Measurements from ENCODE around the gene SHCBP1. TPM values are rescaled to one million over a fixed set of nuclear protein-coding genes. Genes with fewer than 3 reads are reported as not detected.
"Not testable (repeated sequence)": the region's sequence is repeated elsewhere in the genome, so short reads cannot be mapped to it uniquely, and the experiment has no call there.

SHCBP1 gene
- total RNA-seq, 2 donors from 2014 or later, result 32.9 to 54.6 TPM

- Mint-ChIP-seq H3K4me3 (peak overlapping the region; percentile 6), H3K9me3 (peaks cover 10% of the 10 kb centered on the region), H3K27me3 (no peaks in the 10 kb centered on the region), H3K27ac (peak overlapping the region in 1 of 2 donors; percentile 6), H3K4me1 (ENCODE audit: low read depth in 2 of 2) (peaks cover 10 to 22% of the 10 kb centered on the region in 2 donors), H3K36me3 (peaks cover 43% of the 10 kb centered on the region)
- no peak for DNase-seq (ENCODE audit: low spot score)
- ATAC-seq, result peak; percentile 43 to 64
Observed at GRCh38 chr16:46583036-46583435, 38.1 kb downstream of the SHCBP1 start.

GRCh38 chr16:46582313-46582712 is 38.9 kb downstream of the SHCBP1 start:
- Mint-ChIP-seq H3K27ac (no peak overlapping the region), H3K4me3 (no peak overlapping the region), H3K27me3 (no peaks in the 10 kb centered on the region), H3K4me1 (ENCODE audit: low read depth in 2 of 2) (peaks cover 10 to 22% of the 10 kb centered on the region in 2 donors), H3K9me3 (peaks cover 7% of the 10 kb centered on the region), H3K36me3 (peaks cover 37% of the 10 kb centered on the region)
- ATAC-seq (no peak), DNase-seq (ENCODE audit: low spot score) (no peak)

GRCh38 chr16:46577988-46578579 is 43.1 kb downstream of the SHCBP1 start:
- Mint-ChIP-seq H3K27me3 (no peaks in the 10 kb centered on the region), H3K4me1 (ENCODE audit: low read depth in 2 of 2) (peaks cover 11% of the 10 kb centered on the region in 2 donors), H3K27ac (no peak overlapping the region), H3K36me3 (peaks cover 6% of the 10 kb centered on the region), H3K9me3 (no peaks in the 10 kb centered on the region), H3K4me3 (no peak overlapping the region)
- ATAC-seq, result no peak
- DNase-seq (ENCODE audit: low spot score), result no peak

- no peak for ATAC-seq
- H3K36me3 Mint-ChIP-seq, result no peaks in the 10 kb centered on the region
- no peak for DNase-seq (ENCODE audit: low spot score)
- H3K9me3 Mint-ChIP-seq, result no peaks in the 10 kb centered on the region
- H3K27me3 Mint-ChIP-seq, result no peaks in the 10 kb centered on the region
- no peak overlapping the region for H3K27ac Mint-ChIP-seq
- no peak overlapping the region for H3K4me3 Mint-ChIP-seq
- peaks cover 6% of the 10 kb centered on the region in 2 donors for H3K4me1 Mint-ChIP-seq (ENCODE audit: low read depth in 2 of 2)
Observed at GRCh38 chr16:46573834-46574159, 47.4 kb downstream of the SHCBP1 start.

- peaks cover 6% of the 10 kb centered on the region in 2 donors for H3K4me1 Mint-ChIP-seq (ENCODE audit: low read depth in 2 of 2)
- H3K27me3 Mint-ChIP-seq, result no peaks in the 10 kb centered on the region
- H3K27ac Mint-ChIP-seq, result peak overlapping the region in 1 of 2 donors; percentile 6
- no peak for DNase-seq (ENCODE audit: low spot score)
- no peaks in the 10 kb centered on the region for H3K9me3 Mint-ChIP-seq
- H3K36me3 Mint-ChIP-seq, result no peaks in the 10 kb centered on the region
- H3K4me3 Mint-ChIP-seq, result no peak overlapping the region
- no peak for ATAC-seq
Observed at GRCh38 chr16:46573008-46573833, 48.0 kb downstream of the SHCBP1 start.

GRCh38 chr16:46569231-46569735 is 51.9 kb downstream of the SHCBP1 start:
- Mint-ChIP-seq H3K9me3 (no peaks in the 10 kb centered on the region), H3K4me1 (ENCODE audit: low read depth in 2 of 2) (peaks cover 6% of the 10 kb centered on the region in 2 donors), H3K4me3 (no peak overlapping the region), H3K36me3 (no peaks in the 10 kb centered on the region), H3K27ac (no peak overlapping the region), H3K27me3 (no peaks in the 10 kb centered on the region)
- no peak for DNase-seq (ENCODE audit: low spot score)
- ATAC-seq, result peak in 1 of 2 donors; percentile 20

- H3K36me3 Mint-ChIP-seq, result no peaks in the 10 kb centered on the region
- H3K27ac Mint-ChIP-seq, result no peak overlapping the region
- H3K4me3 Mint-ChIP-seq, result no peak overlapping the region
- H3K9me3 Mint-ChIP-seq, result no peaks in the 10 kb centered on the region
- ATAC-seq (peak in 1 of 2 donors; percentile 11), DNase-seq (ENCODE audit: low spot score) (no peak)
- H3K4me1 Mint-ChIP-seq (ENCODE audit: low read depth in 2 of 2), result peaks cover 6% of the 10 kb centered on the region in 2 donors
- H3K27me3 Mint-ChIP-seq, result peaks cover 0 to 2% of the 10 kb centered on the region in 2 donors
Observed at GRCh38 chr16:46568472-46569230, 52.5 kb downstream of the SHCBP1 start.

- DNase-seq (ENCODE audit: low spot score) (no peak), ATAC-seq (no peak)
- H3K27me3 Mint-ChIP-seq, result peaks cover 2 to 7% of the 10 kb centered on the region in 2 donors
- H3K27ac Mint-ChIP-seq, result no peak overlapping the region
- H3K36me3 Mint-ChIP-seq, result no peaks in the 10 kb centered on the region
- H3K4me3 Mint-ChIP-seq, result no peak overlapping the region
- H3K4me1 Mint-ChIP-seq (ENCODE audit: low read depth in 2 of 2), result no peaks in the 10 kb centered on the region
- H3K9me3 Mint-ChIP-seq, result no peaks in the 10 kb centered on the region
Observed at GRCh38 chr16:46562979-46563378, 58.2 kb downstream of the SHCBP1 start.

- DNase-seq (ENCODE audit: low spot score) (no peak), ATAC-seq (no peak)
- peaks cover 7 to 9% of the 10 kb centered on the region in 2 donors for H3K27me3 Mint-ChIP-seq
- no peak overlapping the region for H3K4me3 Mint-ChIP-seq
- H3K4me1 Mint-ChIP-seq (ENCODE audit: low read depth in 2 of 2), result peaks cover 5 to 6% of the 10 kb centered on the region in 2 donors
- no peak overlapping the region for H3K27ac Mint-ChIP-seq
- no peaks in the 10 kb centered on the region for H3K36me3 Mint-ChIP-seq
- no peaks in the 10 kb centered on the region for H3K9me3 Mint-ChIP-seq
Observed at GRCh38 chr16:46558018-46558417, 63.2 kb downstream of the SHCBP1 start.

GRCh38 chr16:46555951-46556350 is 65.2 kb downstream of the SHCBP1 start:
- no peak overlapping the region for H3K27ac Mint-ChIP-seq
- no peak overlapping the region for H3K4me3 Mint-ChIP-seq
- H3K36me3 Mint-ChIP-seq, result no peaks in the 10 kb centered on the region
- H3K4me1 Mint-ChIP-seq (ENCODE audit: low read depth in 2 of 2), result peaks cover 5 to 6% of the 10 kb centered on the region in 2 donors
- H3K9me3 Mint-ChIP-seq, result no peaks in the 10 kb centered on the region
- no peak for DNase-seq (ENCODE audit: low spot score)
- peaks cover 0 to 12% of the 10 kb centered on the region in 2 donors for H3K27me3 Mint-ChIP-seq
- ATAC-seq, result no peak

- ATAC-seq; DNase-seq (ENCODE audit: low spot score); H3K36me3 Mint-ChIP-seq; H3K27ac Mint-ChIP-seq; H3K9me3 Mint-ChIP-seq; H3K4me3 Mint-ChIP-seq; H3K4me1 Mint-ChIP-seq (ENCODE audit: low read depth in 2 of 2): not testable (repeated sequence)
- peaks cover 12 to 15% of the 10 kb centered on the region in 2 donors for H3K27me3 Mint-ChIP-seq
Observed at GRCh38 chr16:46554435-46554834, 66.7 kb downstream of the SHCBP1 start.

GRCh38 chr16:46549477-46549876 is 71.7 kb downstream of the SHCBP1 start:
- DNase-seq (ENCODE audit: low spot score) (no peak), ATAC-seq (no peak)
- Mint-ChIP-seq H3K9me3 (peaks cover 2% of the 10 kb centered on the region), H3K4me1 (ENCODE audit: low read depth in 2 of 2) (no peaks in the 10 kb centered on the region), H3K27ac (no peak overlapping the region), H3K4me3 (no peak overlapping the region), H3K36me3 (no peaks in the 10 kb centered on the region), H3K27me3 (peaks cover 14 to 26% of the 10 kb centered on the region in 2 donors)
